Measurements from ENCODE around the gene RNF144B. TPM values are rescaled to one million over a fixed set of nuclear protein-coding genes. Genes with fewer than 3 reads are reported as not detected.

Gene RNF144B
- total and polyA plus RNA-seq, 2 of the 13 experiments (the other 11 are each of a cell fraction or from before 2014, with no cell fraction given): 1.8 to 4.3 TPM

DNA sequence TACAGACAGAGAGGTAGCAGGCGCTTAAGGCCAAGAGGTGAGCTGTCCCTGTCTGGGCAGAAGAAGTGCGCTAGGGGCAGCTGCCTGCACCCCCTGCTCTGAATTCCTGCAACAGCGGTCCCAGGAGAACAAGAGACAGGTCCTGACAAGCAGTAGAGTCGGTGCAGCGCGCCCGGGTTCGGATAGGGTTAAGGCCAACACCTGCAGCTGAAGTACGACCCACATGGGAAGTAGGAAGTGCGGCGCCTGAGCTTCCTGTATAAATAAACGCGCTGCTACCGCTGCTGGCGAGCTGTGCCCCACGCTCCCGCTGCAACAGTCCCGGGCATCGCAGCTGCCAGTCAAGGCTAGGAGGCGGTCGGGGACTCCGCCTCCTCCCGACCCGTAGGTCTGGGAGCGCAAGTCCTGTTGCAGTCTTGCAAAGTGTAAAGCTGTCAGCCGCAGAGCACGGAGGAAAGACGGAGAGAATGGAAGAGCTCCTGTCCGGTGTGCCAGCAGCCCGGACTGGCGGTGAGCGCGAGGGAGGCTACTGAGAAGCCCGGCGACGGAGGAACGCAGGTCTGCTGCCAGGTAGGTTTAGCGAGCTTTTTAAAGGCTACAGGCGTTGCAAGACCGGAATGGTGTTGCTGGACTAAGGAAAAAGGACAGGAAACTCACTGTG is at the start of gene RNF144B (continued):
- TF ChIP-seq HDAC1 (CRISPR knock-in tag; IDR thresholded peaks at IDR 0.05): peak; percentile 94
- TF ChIP-seq ZNF543 (CRISPR knock-in tag; IDR thresholded peaks at IDR 0.05): 0 out of 2 replicates have a peak, but pooled peaks have one; percentile 82
- peak in 1 of 2 experiments; percentile 72; a peak in 1 of 4 replicates for TF ChIP-seq KLF16 (CRISPR knock-in tag; IDR thresholded peaks at IDR 0.05)
- TF ChIP-seq ZNF234 (CRISPR knock-in tag; conservative IDR thresholded peaks at IDR 0.05): no peak
- peak; percentile 97 for TF ChIP-seq HNRNPLL (IDR thresholded peaks at IDR 0.05; ENCODE audit: low read depth, low read length, poor library complexity, severe bottlenecking)
- peak; percentile 95; the same call in 1 of the 2 replicates for TF ChIP-seq ZNF598 (CRISPR knock-in tag; IDR thresholded peaks at IDR 0.05; ENCODE audit: borderline replicate concordance)
- peak; percentile 70 for TF ChIP-seq RBFOX2 (IDR thresholded peaks at IDR 0.05; ENCODE audit: low read depth, low read length)
- TF ChIP-seq SRY (CRISPR knock-in tag; IDR thresholded peaks at IDR 0.05): peak; percentile 53
- peak; percentile 93 for TF ChIP-seq ZNF878 (CRISPR knock-in tag; IDR thresholded peaks at IDR 0.05)
- peak; percentile 50; the same call in 1 of the 2 replicates for TF ChIP-seq ZBTB7B (CRISPR knock-in tag; IDR thresholded peaks at IDR 0.05)
- 0 out of 2 replicates have a peak, but pooled peaks have one; percentile 46 for TF ChIP-seq ZNF329 (CRISPR knock-in tag; IDR thresholded peaks at IDR 0.05; ENCODE audit: low read depth)
- peak; percentile 72 for TF ChIP-seq PPARG (CRISPR knock-in tag; conservative IDR thresholded peaks at IDR 0.05)
- TF ChIP-seq KDM2A (CRISPR knock-in tag; IDR thresholded peaks at IDR 0.05; ENCODE audit: borderline replicate concordance, low read depth): peak; percentile 92
- TF ChIP-seq ZNF619 (CRISPR knock-in tag; IDR thresholded peaks at IDR 0.05): 0 out of 2 replicates have a peak, but pooled peaks have one; percentile 50
- TF ChIP-seq, protein P1, sequence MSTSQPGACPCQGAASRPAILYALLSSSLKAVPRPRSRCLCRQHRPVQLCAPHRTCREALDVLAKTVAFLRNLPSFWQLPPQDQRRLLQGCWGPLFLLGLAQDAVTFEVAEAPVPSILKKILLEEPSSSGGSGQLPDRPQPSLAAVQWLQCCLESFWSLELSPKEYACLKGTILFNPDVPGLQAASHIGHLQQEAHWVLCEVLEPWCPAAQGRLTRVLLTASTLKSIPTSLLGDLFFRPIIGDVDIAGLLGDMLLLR (CRISPR knock-in tag; IDR thresholded peaks at IDR 0.05): peak; percentile 83; the same call in 1 of the 2 replicates
- peak; percentile 85 for TF ChIP-seq RXRB (CRISPR knock-in tag; IDR thresholded peaks at IDR 0.05; ENCODE audit: borderline replicate concordance)
- peak; percentile 13; the same call in 1 of the 2 replicates for TF ChIP-seq STAG1 (CRISPR knock-in tag; IDR thresholded peaks at IDR 0.05)
- TF ChIP-seq ZNF562 (CRISPR knock-in tag; IDR thresholded peaks at IDR 0.05; ENCODE audit: borderline replicate concordance): no peak
- TF ChIP-seq HMG20B (CRISPR knock-in tag; conservative IDR thresholded peaks at IDR 0.05): 0 out of 2 replicates have a peak, but pooled peaks have one; percentile 27
- TF ChIP-seq, protein P2, sequence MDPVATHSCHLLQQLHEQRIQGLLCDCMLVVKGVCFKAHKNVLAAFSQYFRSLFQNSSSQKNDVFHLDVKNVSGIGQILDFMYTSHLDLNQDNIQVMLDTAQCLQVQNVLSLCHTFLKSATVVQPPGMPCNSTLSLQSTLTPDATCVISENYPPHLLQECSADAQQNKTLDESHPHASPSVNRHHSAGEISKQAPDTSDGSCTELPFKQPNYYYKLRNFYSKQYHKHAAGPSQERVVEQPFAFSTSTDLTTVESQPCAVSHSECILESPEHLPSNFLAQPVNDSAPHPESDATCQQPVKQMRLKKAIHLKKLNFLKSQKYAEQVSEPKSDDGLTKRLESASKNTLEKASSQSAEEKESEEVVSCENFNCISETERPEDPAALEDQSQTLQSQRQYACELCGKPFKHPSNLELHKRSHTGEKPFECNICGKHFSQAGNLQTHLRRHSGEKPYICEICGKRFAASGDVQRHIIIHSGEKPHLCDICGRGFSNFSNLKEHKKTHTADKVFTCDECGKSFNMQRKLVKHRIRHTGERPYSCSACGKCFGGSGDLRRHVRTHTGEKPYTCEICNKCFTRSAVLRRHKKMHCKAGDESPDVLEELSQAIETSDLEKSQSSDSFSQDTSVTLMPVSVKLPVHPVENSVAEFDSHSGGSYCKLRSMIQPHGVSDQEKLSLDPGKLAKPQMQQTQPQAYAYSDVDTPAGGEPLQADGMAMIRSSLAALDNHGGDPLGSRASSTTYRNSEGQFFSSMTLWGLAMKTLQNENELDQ (CRISPR knock-in tag; IDR thresholded peaks at IDR 0.05; ENCODE audit: borderline replicate concordance): 0 out of 2 replicates have a peak, but pooled peaks have one; percentile 42
- TF ChIP-seq MEF2D (CRISPR knock-in tag; IDR thresholded peaks at IDR 0.05): peak; percentile 77; the same call in 1 of the 2 replicates
- 0 out of 2 replicates have a peak, but pooled peaks have one; percentile 46 for TF ChIP-seq IRX3 (CRISPR knock-in tag; IDR thresholded peaks at IDR 0.05; ENCODE audit: borderline replicate concordance, low read depth)
